ENCODE measurements around the gene NCK2. TPM values are rescaled to one million over a fixed set of nuclear protein-coding genes. Genes with fewer than 3 reads are reported as not detected.

The NCK2 gene
- total and polyA plus RNA-seq, 9 of the 15 experiments (the other 6 are each of a cell fraction or from before 2014, with no cell fraction given), result 0.90 to 27.9 (median 15.9) TPM

- Histone ChIP-seq H3K36me3 (ENCODE audit: control insufficient read depth, insufficient read depth, low read length) (no peaks in the 10 kb centered on the region), H3K9ac (ENCODE audit: insufficient read depth in 1 of 2, low read depth in 2 of 2, low read length in 2 of 2) (no peak overlapping the region), H3K4me1 (replicated peaks in 1 of 2; ENCODE audit: control insufficient read depth in 2 of 2, insufficient read depth in 2 of 2, low read length in 2 of 2) (peaks cover 12 to 13% of the 10 kb centered on the region in 2 experiments), H3K4me2 (ENCODE audit: insufficient read depth, low read length) (no peak overlapping the region), H3K79me2 (ENCODE audit: control insufficient read depth, insufficient read depth, low read length) (no peaks in the 10 kb centered on the region), H2AFZ (ENCODE audit: low read depth, low read length) (no peak overlapping the region), H3K9me1 (ENCODE audit: control insufficient read depth, insufficient read depth, low read length) (no peaks in the 10 kb centered on the region), H3K27me3 (ENCODE audit: control insufficient read depth in 2 of 2, insufficient read depth in 2 of 2, low read length in 2 of 2) (no peaks in the 10 kb centered on the region), H3K4me3 (no peak overlapping the region), H4K20me1 (replicated peaks; ENCODE audit: control insufficient read depth, insufficient read depth, low read length) (peaks cover 14% of the 10 kb centered on the region), H3K27ac (ENCODE audit: extremely low read depth, low read depth, low read length) (no peak overlapping the region), H3K9me3 (replicated peaks; ENCODE audit: control insufficient read depth, insufficient read depth, low read depth, low read length) (no peaks in the 10 kb centered on the region)
- in situ Hi-C loops (cut with MboI) (loop anchor here (10.0 kb wide), 1 partner anchor 440 kb away; no protein-coding TSS in a partner anchor), intact Hi-C loops (cut with micrococcal nuclease) (no loop called here)
- DNase-seq (ENCODE audit: extremely low read depth in 1 of 4, low spot score in 3 of 4), result no peak
- WGBS (ENCODE audit: insufficient coverage, low coverage, missing lambda C conversion rate), result 55% methylated on average over 5 of the region's 5 CpGs
- CTCF ChIA-PET (ENCODE audit: low intra/inter-chr PET ratio), result no interaction called here
- no peak for FAIRE-seq
- TF ChIP-seq SREBF2 (CRISPR knock-in tag; IDR thresholded peaks at IDR 0.05), result no peak
- no peak for TF ChIP-seq MAZ (CRISPR knock-in tag; conservative IDR thresholded peaks at IDR 0.05 in 1 of 2, IDR thresholded peaks at IDR 0.05 in 1 of 2)
- TF ChIP-seq ZNF253 (CRISPR knock-in tag; conservative IDR thresholded peaks at IDR 0.05), result no peak
- no peak for TF ChIP-seq PBX2 (CRISPR knock-in tag; IDR thresholded peaks at IDR 0.05; ENCODE audit: low read depth)
- TF ChIP-seq PBX2 (tag; conservative IDR thresholded peaks at IDR 0.05; ENCODE audit: low read depth), result no peak
- TF ChIP-seq RAD21 (CRISPR knock-in tag; conservative IDR thresholded peaks at IDR 0.05 in 1 of 2, IDR thresholded peaks at IDR 0.05 in 1 of 2), result no peak
- TF ChIP-seq PRPF4 (IDR thresholded peaks at IDR 0.05; ENCODE audit: insufficient read depth, low read depth, low read length, poor library complexity, severe bottlenecking), result no peak
- no TSS peak for BruUV-seq (replicated peaks)
- POLR2A ChIA-PET, result interaction anchor here (1.5 kb wide), 1 partner anchor 13 kb away, joined by 6 read pairs; no protein-coding TSS in a partner anchor
- ATAC-seq, result no peak
Observed at GRCh38 chr2:105784589-105784988, 39.9 kb downstream of the NCK2 start.

All from K562 (cell line).